ENCODE results near the gene PBXIP1. TPM values are rescaled to one million over a fixed set of nuclear protein-coding genes. Genes with fewer than 3 reads are reported as not detected.

The PBXIP1 gene
- total RNA-seq, 1 experiment from 2014 or later: 21.6 TPM

- H3K23ac ChIP-seq (ENCODE audit: insufficient read length, low read depth, low read length): no peak overlapping the region
- Mint-ChIP-seq H3K36me3 (ENCODE audit: insufficient read depth in 1 of 3, low read depth in 3 of 3) (no peaks in the 10 kb centered on the region), H3K4me3 (no peak overlapping the region), H3K27me3 (ENCODE audit: low read depth) (peaks cover 3% of the 10 kb centered on the region; the same call in 1 of the 2 replicates), H3K9me3 (0 out of 5 replicates have a peak, but pooled peaks cover 0 to 3% of the 10 kb centered on the region in 2 experiments), H3K27ac (no peak overlapping the region), H3K4me1 (no peaks in the 10 kb centered on the region)
- H4K20me1 ChIP-seq (ENCODE audit: control insufficient read depth, insufficient read depth, insufficient read length): no peaks in the 10 kb centered on the region
- no peak overlapping the region for H2BK120ac ChIP-seq (ENCODE audit: low read depth, low read length, poor library complexity, severe bottlenecking)
- H3K27ac ChIP-seq (ENCODE audit: insufficient read length, low read depth, low read length): no peak overlapping the region
- H3K14ac ChIP-seq (ENCODE audit: insufficient read depth, low read length): no peak overlapping the region
- H3T11ph ChIP-seq (ENCODE audit: low read length): no peak overlapping the region
- no CpG with 5 or more reads among the region's 10 CpGs for WGBS (ENCODE audit: extremely low coverage, insufficient read length, low lambda C conversion rate)
- no peak overlapping the region for H3K56ac ChIP-seq (ENCODE audit: insufficient read length, low read depth, low read length)
- H3K4me1 ChIP-seq (ENCODE audit: insufficient read depth, low read length): no peaks in the 10 kb centered on the region; the same call in 1 of the 2 replicates
- no peaks in the 10 kb centered on the region for H3K79me2 ChIP-seq (ENCODE audit: insufficient read depth, low read length)
- no peak for TF ChIP-seq CTCF (conservative IDR thresholded peaks at IDR 0.05)
- no peaks in the 10 kb centered on the region for H3K79me1 ChIP-seq (ENCODE audit: insufficient read depth, low read depth, low read length, poor library complexity, severe bottlenecking)
- no peak overlapping the region for H3K18ac ChIP-seq (ENCODE audit: insufficient read length, low read depth, low read length)
- no peak overlapping the region for H4K91ac ChIP-seq (ENCODE audit: insufficient read length, low read depth, low read length)
- H2BK15ac ChIP-seq (ENCODE audit: low read depth, low read length): no peak overlapping the region
- no peak overlapping the region for H2AFZ ChIP-seq (ENCODE audit: low read length)
- DNase-seq: no peak
- H4K8ac ChIP-seq (replicated peaks; ENCODE audit: insufficient read length, low read depth, low read length): no peak overlapping the region
- H2BK20ac ChIP-seq (ENCODE audit: low read depth, low read length, poor library complexity, severe bottlenecking): no peak overlapping the region
- H2BK5ac ChIP-seq (ENCODE audit: insufficient read length, low read length): no peak overlapping the region
- no peaks in the 10 kb centered on the region for H3K23me2 ChIP-seq (ENCODE audit: insufficient read length, low read depth, low read length, poor library complexity, severe bottlenecking)
- H4K5ac ChIP-seq (ENCODE audit: insufficient read length, low read depth, low read length): no peak overlapping the region
- no peaks in the 10 kb centered on the region for H3K9me3 ChIP-seq (ENCODE audit: control insufficient read depth, low read depth, low read length)
- H3K4ac ChIP-seq (ENCODE audit: low read depth, low read length): no peak overlapping the region
- H2AK5ac ChIP-seq (ENCODE audit: insufficient read length, low read length): no peak overlapping the region
- H3K27me3 ChIP-seq (ENCODE audit: insufficient read depth, low read length): no peaks in the 10 kb centered on the region
- no peak overlapping the region for H3K4me2 ChIP-seq (ENCODE audit: insufficient read depth, insufficient read length, low read length)
- H2BK12ac ChIP-seq (ENCODE audit: insufficient read length, low read depth, low read length): no peak overlapping the region
- no peak overlapping the region for H3K9ac ChIP-seq (ENCODE audit: extremely low read depth, insufficient read length, low read length)
Observed at GRCh38 chr1:154896771-154897286, 59.1 kb downstream of the PBXIP1 start.

All from H9 (cell line).